GM12892 (cell line): ENCODE results near the gene SLCO3A1.

Experiments used
- POLR2A ChIP-seq: IDR thresholded peaks from 2 replicates; pipeline ENCODE4 v1.6.1; 2011; ENCODE audit warnings: low read depth, low read length, control low read depth
- TAF1 ChIP-seq: IDR thresholded peaks from 2 replicates; pipeline ENCODE4 v1.6.1; 2011; ENCODE audit warnings: low read depth, mild to moderate bottlenecking, control low read depth, low read length, borderline replicate concordance

GRCh38 chr15:92149465-92149864, 296.0 kb downstream of the SLCO3A1 start:
- TF ChIP-seq TAF1: no peak
- no peak for TF ChIP-seq POLR2A
